GM19452 (cell line): ENCODE measurements around the gene NRDE2.
A peak's percentile ranks its signal among the peaks of the same experiment; 100 is the strongest.
"Not testable (repeated sequence)": the region's sequence is repeated elsewhere in the genome, so short reads cannot be mapped to it uniquely, and the experiment has no call there.

ENCODE experiments used
- ATAC-seq: cut with Tn5 transposase; IDR thresholded peaks from one replicate; pipeline ENCODE4 v1.9.1; 2021; ENCODE audit not compliant: unreplicated experiment

Gene NRDE2

DNA sequence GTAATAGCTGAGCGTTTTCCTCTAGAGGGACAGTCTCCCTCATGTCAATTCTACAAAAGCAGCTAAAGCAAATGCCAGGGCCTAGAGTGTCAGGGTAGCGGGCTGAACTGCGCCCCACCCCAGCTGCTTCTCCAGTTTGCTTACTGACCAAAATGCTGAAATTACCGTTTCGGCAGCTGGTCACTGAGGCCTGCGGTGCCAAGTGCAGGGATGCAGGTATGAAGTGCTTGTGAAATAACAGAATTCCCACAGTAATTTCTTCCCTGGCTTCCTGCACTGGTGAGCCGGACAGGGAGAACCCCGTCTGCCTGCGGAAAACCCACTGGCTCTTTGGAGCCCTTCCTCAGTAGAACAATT is 56.3 kb downstream of the NRDE2 start:
- no peak for ATAC-seq

DNA sequence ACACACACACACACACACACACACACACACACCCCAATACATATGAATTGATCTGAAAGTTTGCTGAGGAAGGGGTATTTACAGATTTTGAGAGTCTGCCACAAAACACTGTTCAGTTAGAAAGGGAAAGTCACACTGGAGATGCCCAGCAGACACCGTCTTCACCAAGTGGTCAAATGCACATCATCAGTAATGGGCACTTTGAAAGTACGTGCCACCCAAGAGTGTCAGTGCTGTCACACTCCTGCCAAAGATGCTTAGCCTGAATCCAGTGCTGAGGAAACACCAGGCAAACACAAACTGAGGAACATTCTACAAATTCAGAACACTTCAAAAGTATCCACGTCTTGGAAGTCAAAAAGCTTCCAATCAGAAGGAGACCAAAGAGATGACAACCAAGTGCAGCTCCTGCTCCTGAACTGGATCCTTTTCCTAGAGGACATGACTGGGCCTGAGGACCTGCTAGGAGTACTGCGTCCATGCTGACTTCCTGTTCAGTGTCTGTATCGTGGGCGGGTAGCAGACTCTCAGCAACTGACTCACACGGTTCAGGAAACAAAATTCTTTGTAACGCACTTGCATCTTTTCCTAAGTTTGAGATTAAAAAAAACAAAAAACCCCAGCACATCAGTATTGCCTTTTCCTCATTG is 56.8 kb downstream of the NRDE2 start:
- no peak for ATAC-seq

- ATAC-seq: no peak
Observed at GRCh38 chr14:90274019-90274418, 57.7 kb downstream of the NRDE2 start.

DNA sequence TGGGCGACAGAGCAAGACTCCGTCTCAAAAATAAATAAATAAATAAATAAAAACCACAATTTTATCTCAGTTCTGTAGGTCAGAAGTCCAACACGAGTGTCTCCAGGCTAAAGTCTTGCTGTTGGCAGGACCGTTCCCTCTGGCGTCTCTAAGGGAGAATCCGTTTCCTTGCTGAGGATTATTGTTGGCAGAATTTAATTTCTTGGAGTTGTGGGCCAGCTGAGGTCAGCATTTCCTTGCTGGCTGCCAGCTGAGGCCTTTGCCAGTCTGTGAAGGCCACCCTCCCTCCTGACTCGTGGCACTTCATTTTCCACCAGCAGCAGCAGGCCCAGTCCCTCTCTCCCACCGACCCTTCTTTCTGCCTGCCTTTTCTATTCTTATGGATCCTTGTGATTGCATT is 58.2 kb downstream of the NRDE2 start:
- ATAC-seq: no peak

GRCh38 chr14:90272523-90272922 is 59.2 kb downstream of the NRDE2 start:
- ATAC-seq: no peak

- ATAC-seq: no peak
Observed at GRCh38 chr14:90268420-90268819, 63.3 kb downstream of the NRDE2 start.

DNA sequence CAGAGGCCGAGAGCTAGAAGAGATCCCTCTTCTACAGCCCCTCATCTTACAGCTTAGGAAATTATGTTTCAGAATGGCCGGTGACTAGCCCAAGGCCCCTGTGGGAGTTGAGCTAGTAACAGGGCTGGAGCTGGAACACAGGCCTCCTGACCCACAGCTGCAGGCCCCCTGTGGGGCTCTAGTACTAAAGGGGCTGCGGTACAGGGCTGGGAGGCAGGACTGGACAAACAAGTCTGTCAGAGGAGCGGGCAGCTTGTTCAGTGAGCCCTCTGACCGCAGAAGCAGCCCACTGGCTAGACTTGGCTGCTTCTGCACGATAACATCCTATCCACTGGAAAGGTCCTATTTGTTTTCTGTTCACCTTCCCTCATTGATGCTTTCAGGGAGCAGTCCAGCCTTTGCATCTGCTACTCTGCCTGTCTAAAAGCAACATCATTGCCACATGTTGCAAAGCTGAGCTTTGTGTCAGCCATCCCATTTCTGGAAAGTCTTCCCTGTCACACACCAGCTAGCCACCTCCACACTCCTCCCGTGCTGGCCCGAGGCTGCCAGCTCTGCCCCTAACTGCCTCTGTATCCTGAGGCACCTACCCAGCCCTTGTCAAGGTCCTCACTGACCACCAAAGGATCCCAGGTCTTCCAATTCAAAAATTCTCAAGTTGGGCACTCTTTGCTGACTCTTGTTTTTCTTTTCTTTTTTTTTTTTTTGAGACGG is 65.1 kb downstream of the NRDE2 start:
- no peak for ATAC-seq

DNA sequence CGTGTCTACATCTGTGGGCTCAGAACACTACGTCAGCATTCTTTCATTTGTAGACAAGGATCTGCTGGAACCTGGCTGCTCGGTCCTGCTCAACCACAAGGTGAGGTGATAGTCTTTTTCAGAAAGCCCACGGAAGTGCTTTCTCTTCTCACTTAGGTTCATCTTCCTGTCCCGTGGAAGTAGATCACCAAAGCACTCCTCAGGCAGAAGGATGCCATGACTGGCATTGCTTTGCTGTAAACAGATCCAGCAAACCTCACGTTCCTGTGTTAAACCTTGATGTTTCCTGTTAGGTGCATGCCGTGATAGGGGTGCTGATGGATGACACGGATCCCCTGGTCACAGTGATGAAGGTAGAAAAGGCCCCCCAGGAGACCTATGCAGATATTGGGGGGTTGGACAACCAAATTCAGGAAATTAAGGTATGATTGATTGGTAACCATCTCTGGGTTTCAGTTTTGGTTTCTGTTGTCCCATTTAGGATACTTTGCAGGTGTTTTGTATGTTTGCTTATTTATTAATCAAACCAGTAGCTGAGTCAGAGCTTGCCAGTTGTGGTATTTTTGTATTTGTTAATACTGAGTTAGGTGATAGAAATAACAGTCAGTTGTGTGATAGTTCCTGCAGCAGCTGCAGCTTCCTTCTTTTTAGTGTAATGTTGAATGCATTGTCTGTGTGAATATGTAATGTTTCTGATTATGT is 67.8 kb downstream of the NRDE2 start:
- peak; percentile 86 for ATAC-seq

GRCh38 chr14:90256354-90257131 is 75.2 kb downstream of the NRDE2 start, which contains the start of gene PSMC1:
Gene PSMC1 (plus strand): TSS chr14:90256553. CDS start chr14:90256598, 45 bp downstream.
- ATAC-seq: peak; percentile 91

DNA sequence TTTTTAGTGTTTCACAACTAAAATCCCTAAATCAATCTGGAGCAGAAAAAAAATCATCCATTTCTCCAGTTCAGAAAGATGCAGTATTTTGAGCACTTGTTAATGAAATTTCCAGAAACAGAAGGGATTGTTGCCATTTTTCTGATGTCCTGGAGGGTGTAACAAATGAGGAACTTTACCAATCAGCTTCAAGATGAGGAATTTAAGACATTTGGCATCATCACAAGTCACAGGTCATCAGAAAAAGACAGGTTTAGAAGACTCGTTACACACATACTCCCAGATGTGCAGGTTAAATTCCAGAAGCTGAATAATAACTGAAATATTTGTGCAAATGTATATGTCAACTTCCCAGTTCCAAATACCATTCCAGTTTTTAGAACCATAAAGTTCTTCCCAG is 75.9 kb downstream of the NRDE2 start:
- ATAC-seq: no peak

GRCh38 chr14:90253826-90254225 is 77.9 kb downstream of the NRDE2 start:
- ATAC-seq: no peak

DNA sequence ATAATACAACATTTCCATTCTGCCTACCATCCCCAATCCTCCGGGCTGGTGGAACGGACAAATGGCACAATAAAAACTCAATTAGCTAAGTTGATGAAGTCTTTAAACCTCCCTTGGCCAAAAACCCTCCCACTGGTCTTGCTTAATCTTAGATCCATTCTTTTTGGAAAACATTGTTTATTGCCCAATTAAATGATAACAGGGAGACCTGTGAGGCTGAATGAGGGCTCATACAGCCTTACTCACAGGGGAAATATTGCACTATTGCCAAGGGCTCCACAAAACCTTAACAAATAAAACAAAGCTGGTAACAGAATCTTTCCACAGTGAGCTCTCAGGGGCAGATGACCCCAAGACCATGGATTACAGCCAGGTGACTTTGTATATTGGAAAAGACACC is 83.1 kb downstream of the NRDE2 start:
- no peak for ATAC-seq

DNA sequence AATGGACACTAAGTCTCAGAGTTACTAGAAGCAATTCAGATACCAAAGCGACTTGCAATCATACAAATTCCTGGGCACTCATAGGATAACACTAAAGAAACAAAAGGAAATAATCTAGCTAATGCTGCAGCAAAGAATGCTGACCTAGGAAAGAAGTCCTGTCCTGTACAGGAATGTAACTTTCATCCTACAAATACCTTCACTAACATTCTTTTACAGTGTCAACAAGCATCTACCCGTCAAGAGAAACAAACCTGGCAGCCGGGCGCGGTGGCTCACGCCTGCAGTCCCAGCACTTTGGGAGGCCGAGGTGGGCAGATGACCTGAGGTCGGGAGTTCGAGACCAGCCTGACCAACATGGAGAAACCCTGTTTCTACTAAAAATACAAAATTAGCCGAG is 84.3 kb downstream of the NRDE2 start:
- ATAC-seq: not testable (repeated sequence)

- ATAC-seq: no peak
Observed at GRCh38 chr14:90246936-90247335, 84.8 kb downstream of the NRDE2 start.

DNA sequence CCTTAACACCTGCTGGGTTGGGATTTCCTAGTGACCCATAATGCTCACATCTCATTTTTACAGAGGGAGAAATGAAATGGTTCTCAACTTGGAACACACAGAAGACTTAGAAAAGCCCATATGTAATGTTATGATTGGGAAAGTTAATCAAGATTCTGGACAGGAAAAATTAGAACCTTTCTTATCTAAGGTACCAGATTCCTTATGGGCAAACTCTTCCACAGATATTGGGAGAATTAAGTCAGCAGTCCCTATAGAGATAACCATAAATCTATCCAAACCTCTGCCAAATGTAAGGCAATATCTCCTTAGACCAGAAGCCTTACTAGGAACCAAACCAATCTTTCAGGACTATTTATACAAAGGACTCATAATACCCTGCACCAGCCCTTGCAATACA is 89.3 kb downstream of the NRDE2 start:
- no peak for ATAC-seq

DNA sequence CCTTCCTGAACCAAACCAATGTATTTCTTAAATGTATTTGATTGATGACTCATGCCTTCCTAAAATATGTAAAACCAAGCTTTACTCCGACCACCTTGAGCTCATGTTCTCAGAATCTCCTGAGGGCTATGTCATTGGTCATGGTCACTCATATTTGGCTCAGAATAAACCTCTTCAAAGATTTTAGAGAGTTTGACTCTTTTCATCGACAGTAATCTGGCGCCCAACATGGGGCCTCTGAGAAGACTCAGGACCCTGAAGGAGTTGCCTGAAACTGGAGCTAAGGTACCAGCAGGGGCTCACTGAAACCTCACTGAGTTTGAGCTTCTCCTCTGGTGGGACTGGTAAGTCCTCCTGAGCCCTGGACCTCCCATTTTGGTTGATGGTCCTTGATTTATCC is 92.6 kb downstream of the NRDE2 start:
- ATAC-seq: no peak

- no peak for ATAC-seq
Observed at GRCh38 chr14:90235179-90235976, 96.4 kb downstream of the NRDE2 start.

- not testable (repeated sequence) for ATAC-seq
Observed at GRCh38 chr14:90229942-90230341, 101.8 kb downstream of the NRDE2 start.

DNA sequence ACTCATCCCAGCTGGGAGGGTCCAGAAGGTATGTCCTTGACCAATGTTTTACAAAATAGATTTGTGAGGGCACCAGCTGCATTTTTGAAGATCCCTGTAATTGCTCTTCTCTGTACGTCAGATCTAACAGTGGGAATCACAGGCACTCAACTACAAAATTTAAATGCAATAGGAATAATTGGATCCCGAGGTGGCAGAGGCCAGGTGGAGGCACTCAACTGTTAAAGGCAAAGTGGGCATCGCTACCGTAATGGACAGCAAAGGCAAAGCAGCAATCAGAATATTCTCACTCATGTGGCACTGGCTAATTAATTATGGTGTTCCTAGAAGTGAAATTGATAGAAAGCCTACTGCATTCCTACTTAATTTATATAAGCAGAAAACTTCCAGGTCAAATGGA is 103.3 kb downstream of the NRDE2 start:
- ATAC-seq: no peak
